ENCODE results near the gene TKT. TPM values are rescaled to one million over a fixed set of nuclear protein-coding genes. Genes with fewer than 3 reads are reported as not detected.
A peak's percentile ranks its signal among the peaks of the same experiment; 100 is the strongest.

The TKT gene
- total RNA-seq, 1 experiment from 2014 or later, result 650 TPM

- Histone ChIP-seq H3K9me3 (ENCODE audit: control insufficient read depth, low read depth, low read length) (no peaks in the 10 kb centered on the region), H3K14ac (ENCODE audit: insufficient read depth, low read length) (no peak overlapping the region), H2BK120ac (ENCODE audit: low read depth, low read length, poor library complexity, severe bottlenecking) (no peak overlapping the region), H3K79me1 (ENCODE audit: insufficient read depth, low read depth, low read length, poor library complexity, severe bottlenecking) (no peaks in the 10 kb centered on the region), H2BK15ac (ENCODE audit: low read depth, low read length) (no peak overlapping the region), H3K27me3 (ENCODE audit: insufficient read depth, low read length) (no peaks in the 10 kb centered on the region), H3T11ph (ENCODE audit: low read length) (no peak overlapping the region), H2AFZ (ENCODE audit: low read length) (no peak overlapping the region), H2BK20ac (ENCODE audit: low read depth, low read length, poor library complexity, severe bottlenecking) (no peak overlapping the region), H3K4ac (ENCODE audit: low read depth, low read length) (no peak overlapping the region), H4K5ac (ENCODE audit: insufficient read length, low read depth, low read length) (no peak overlapping the region), H3K79me2 (ENCODE audit: insufficient read depth, low read length) (no peaks in the 10 kb centered on the region), H3K23me2 (ENCODE audit: insufficient read length, low read depth, low read length, poor library complexity, severe bottlenecking) (peaks cover 4% of the 10 kb centered on the region), H3K18ac (ENCODE audit: insufficient read length, low read depth, low read length) (no peak overlapping the region), H3K56ac (ENCODE audit: insufficient read length, low read depth, low read length) (no peak overlapping the region), H2AK5ac (ENCODE audit: insufficient read length, low read length) (no peak overlapping the region), H4K8ac (replicated peaks; ENCODE audit: insufficient read length, low read depth, low read length) (no peak overlapping the region), H4K20me1 (ENCODE audit: control insufficient read depth, insufficient read depth, insufficient read length) (no peaks in the 10 kb centered on the region), H3K4me1 (ENCODE audit: insufficient read depth, low read length) (peaks cover 3% of the 10 kb centered on the region), H3K27ac (ENCODE audit: insufficient read length, low read depth, low read length) (no peak overlapping the region), H2BK5ac (ENCODE audit: insufficient read length, low read length) (no peak overlapping the region), H2BK12ac (ENCODE audit: insufficient read length, low read depth, low read length) (no peak overlapping the region), H3K4me2 (ENCODE audit: insufficient read depth, insufficient read length, low read length) (no peak overlapping the region), H4K91ac (ENCODE audit: insufficient read length, low read depth, low read length) (no peak overlapping the region), H3K23ac (ENCODE audit: insufficient read length, low read depth, low read length) (no peak overlapping the region), H3K9ac (ENCODE audit: extremely low read depth, insufficient read length, low read length) (no peak overlapping the region)
- H3K27ac Mint-ChIP-seq, result peak overlapping the region; percentile 76 to 99 (median 92); a peak in 5 of 7 replicates
- no peaks in the 10 kb centered on the region for H3K27me3 Mint-ChIP-seq (ENCODE audit: low read depth)
- no peak for TF ChIP-seq CTCF (conservative IDR thresholded peaks at IDR 0.05)
- H3K4me1 Mint-ChIP-seq, result peaks cover 44 to 58% of the 10 kb centered on the region in 2 experiments
- DNase-seq, result no peak
- H3K9me3 Mint-ChIP-seq, result no peaks in the 10 kb centered on the region
- peaks cover 11 to 35% (median 29%) of the 10 kb centered on the region in 3 experiments; a peak in 6 of 7 replicates for H3K36me3 Mint-ChIP-seq (ENCODE audit: insufficient read depth in 1 of 3, low read depth in 3 of 3)
- no CpG with 5 or more reads among the region's 4 CpGs for WGBS (ENCODE audit: extremely low coverage, insufficient read length, low lambda C conversion rate)
- peak overlapping the region in 1 of 2 experiments; percentile 15; a peak in 2 of 5 replicates for H3K4me3 Mint-ChIP-seq
Observed at GRCh38 chr3:53288214-53288613, 32.4 kb upstream of the TKT start.
